SJSA1 (cell line): ENCODE measurements around the gene NADK. TPM values are rescaled to one million over a fixed set of nuclear protein-coding genes. Genes with fewer than 3 reads are reported as not detected.

Experiments
- DNase-seq, 2 experiments: peaks; one replicate each; pipeline ENCODE4 v3.0.0-alpha.2; 2015 to 2020; ENCODE audit warnings: low spot score in 2 of 2, low read depth in 1 of 2
- H3K27ac ChIP-seq: fragments of 250-450 bp; sonication (Bioruptor Pico); 2 replicates; pipeline ENCODE4 v1.5.1; 2020; ENCODE audit warnings: mild to moderate bottlenecking, moderate library complexity
- H3K27me3 ChIP-seq: fragments of 250-450 bp; sonication (Bioruptor Pico); replicated peaks from 2 replicates; pipeline ENCODE4 v1.5.1; 2020; ENCODE audit warnings: mild to moderate bottlenecking, moderate library complexity
- H3K36me3 ChIP-seq: fragments of 250-450 bp; sonication (Bioruptor Pico); 2 replicates; pipeline ENCODE4 v1.5.1; 2020; ENCODE audit warnings: mild to moderate bottlenecking
- H3K4me1 ChIP-seq: fragments of 250-450 bp; sonication (Bioruptor Pico); replicated peaks from 2 replicates; pipeline ENCODE4 v1.6.1; 2021; ENCODE audit warnings: mild to moderate bottlenecking
- H3K4me3 ChIP-seq: fragments of 250-450 bp; sonication (Bioruptor Pico); 2 replicates; pipeline ENCODE4 v1.5.1; 2020; ENCODE audit warnings: mild to moderate bottlenecking
- H3K9me3 ChIP-seq: fragments of 250-450 bp; sonication (Bioruptor Pico); replicated peaks from 2 replicates; pipeline ENCODE4 v1.5.1; 2020; ENCODE audit warnings: mild to moderate bottlenecking
- total RNA-seq: library from RNA; depleted of rRNA; stranded (reverse); fragments of >200 nt; shearing (Covaris generic); gene quantifications from 2 replicates; pipeline ENCODE4 v1.2.3, GENCODE V29; 2014

NADK gene
- total RNA-seq, 1 experiment from 2014 or later, result 50.4 TPM

- Histone ChIP-seq H3K27ac (no peak overlapping the region), H3K27me3 (no peaks in the 10 kb centered on the region), H3K36me3 (peaks cover 78% of the 10 kb centered on the region), H3K4me3 (no peak overlapping the region), H3K4me1 (peaks cover 7% of the 10 kb centered on the region), H3K9me3 (no peaks in the 10 kb centered on the region)
- no peak for DNase-seq
These were observed 13.3 kb downstream of the NADK start for GRCh38 chr1:1764876-1765470.

- Histone ChIP-seq H3K4me1 (peaks cover 7% of the 10 kb centered on the region), H3K27ac (no peak overlapping the region), H3K9me3 (no peaks in the 10 kb centered on the region), H3K27me3 (no peaks in the 10 kb centered on the region), H3K4me3 (no peak overlapping the region), H3K36me3 (peaks cover 80% of the 10 kb centered on the region)
- DNase-seq, result no peak
These were observed 14.3 kb downstream of the NADK start for GRCh38 chr1:1763657-1764621.

GRCh38 chr1:1761504-1762376, 16.5 kb downstream of the NADK start:
- no peaks in the 10 kb centered on the region for H3K27me3 ChIP-seq
- no peaks in the 10 kb centered on the region for H3K9me3 ChIP-seq
- H3K4me3 ChIP-seq, result no peak overlapping the region
- no peaks in the 10 kb centered on the region; the same call in 1 of the 2 replicates for H3K4me1 ChIP-seq
- H3K36me3 ChIP-seq, result peaks cover 83% of the 10 kb centered on the region
- H3K27ac ChIP-seq, result no peak overlapping the region
- DNase-seq, result no peak

GRCh38 chr1:1760715-1761114, 17.6 kb downstream of the NADK start:
- Histone ChIP-seq H3K27me3 (no peaks in the 10 kb centered on the region), H3K36me3 (peaks cover 88% of the 10 kb centered on the region), H3K4me3 (no peak overlapping the region), H3K9me3 (no peaks in the 10 kb centered on the region), H3K27ac (no peak overlapping the region), H3K4me1 (no peaks in the 10 kb centered on the region)
- no peak for DNase-seq

GRCh38 chr1:1760345-1760650, 18.0 kb downstream of the NADK start:
- Histone ChIP-seq H3K36me3 (peaks cover 92% of the 10 kb centered on the region), H3K4me1 (no peaks in the 10 kb centered on the region), H3K9me3 (no peaks in the 10 kb centered on the region), H3K4me3 (no peak overlapping the region), H3K27ac (no peak overlapping the region), H3K27me3 (no peaks in the 10 kb centered on the region)
- DNase-seq, result no peak

GRCh38 chr1:1759456-1760344, 18.6 kb downstream of the NADK start:
- peaks cover 93% of the 10 kb centered on the region for H3K36me3 ChIP-seq
- no peaks in the 10 kb centered on the region for H3K9me3 ChIP-seq
- no peaks in the 10 kb centered on the region for H3K27me3 ChIP-seq
- no peak overlapping the region for H3K27ac ChIP-seq
- no peak overlapping the region for H3K4me3 ChIP-seq
- no peak for DNase-seq
- no peaks in the 10 kb centered on the region for H3K4me1 ChIP-seq

GRCh38 chr1:1758692-1759455, 19.4 kb downstream of the NADK start:
- peaks cover 93% of the 10 kb centered on the region for H3K36me3 ChIP-seq
- no peak overlapping the region for H3K27ac ChIP-seq

GRCh38 chr1:1758059-1758621, 20.1 kb downstream of the NADK start:
- Histone ChIP-seq H3K27me3 (no peaks in the 10 kb centered on the region), H3K4me1 (no peaks in the 10 kb centered on the region), H3K4me3 (no peak overlapping the region), H3K27ac (no peak overlapping the region), H3K36me3 (peaks cover 96% of the 10 kb centered on the region), H3K9me3 (no peaks in the 10 kb centered on the region)
- DNase-seq, result no peak

More at GRCh38 chr1:1758692-1759455, 19.4 kb downstream of the NADK start:
- Histone ChIP-seq H3K27me3 (no peaks in the 10 kb centered on the region), H3K4me3 (no peak overlapping the region), H3K4me1 (no peaks in the 10 kb centered on the region), H3K9me3 (no peaks in the 10 kb centered on the region)
- DNase-seq, result no peak

- no peaks in the 10 kb centered on the region for H3K27me3 ChIP-seq
- no peak for DNase-seq
These were observed 20.7 kb downstream of the NADK start for GRCh38 chr1:1757422-1758058.

GRCh38 chr1:1756661-1757421, 21.4 kb downstream of the NADK start:
- Histone ChIP-seq H3K36me3 (peaks cover 92% of the 10 kb centered on the region), H3K27ac (no peak overlapping the region), H3K9me3 (no peaks in the 10 kb centered on the region), H3K27me3 (no peaks in the 10 kb centered on the region), H3K4me3 (no peak overlapping the region), H3K4me1 (no peaks in the 10 kb centered on the region)
- no peak for DNase-seq

More at GRCh38 chr1:1757422-1758058, 20.7 kb downstream of the NADK start:
- H3K27ac ChIP-seq, result no peak overlapping the region
- H3K4me1 ChIP-seq, result no peaks in the 10 kb centered on the region
- no peaks in the 10 kb centered on the region for H3K9me3 ChIP-seq
- H3K4me3 ChIP-seq, result no peak overlapping the region
- peaks cover 93% of the 10 kb centered on the region for H3K36me3 ChIP-seq

- Histone ChIP-seq H3K4me1 (no peaks in the 10 kb centered on the region), H3K36me3 (peaks cover 82% of the 10 kb centered on the region), H3K4me3 (no peak overlapping the region), H3K27ac (no peak overlapping the region), H3K9me3 (no peaks in the 10 kb centered on the region), H3K27me3 (no peaks in the 10 kb centered on the region)
- DNase-seq, result no peak
These were observed 22.4 kb downstream of the NADK start for GRCh38 chr1:1755852-1756251.
